Neutrophil (primary cell): Measurements from ENCODE around the gene SORCS2.

Experiments used
- H3K27ac ChIP-seq: fragments of 200-600 bp; sonication (generic); 2 replicates; pipeline ENCODE4 v1.5.1; 2016; ENCODE audit warnings: mild to moderate bottlenecking, moderate library complexity
- H3K27me3 ChIP-seq: fragments of 200-600 bp; sonication (generic); 2 replicates; pipeline ENCODE4 v1.6.0; 2016; ENCODE audit warnings: mild to moderate bottlenecking
- H3K36me3 ChIP-seq: fragments of 200-600 bp; sonication (generic); 2 replicates; pipeline ENCODE4 v1.5.1; 2017
- H3K4me1 ChIP-seq, 2 experiments: fragments of 200-600 bp in 1 of 2; sonication (generic) in 1 of 2; 1 replicate in 1 of 2; 2 replicates in 1 of 2; pipeline versions ENCODE4 v1.5.1 to v1.6.1; 2013 to 2016; ENCODE audit warnings: low read depth in 1 of 2, low read length in 1 of 2, mild to moderate bottlenecking in 1 of 2, moderate library complexity in 1 of 2; ENCODE audit not compliant: control insufficient read depth in 1 of 2, insufficient read depth in 1 of 2
- H3K4me3 ChIP-seq, 2 experiments: fragments of 200-600 bp in 1 of 2; sonication (generic) in 1 of 2; 1 replicate in 1 of 2; 2 replicates in 1 of 2; pipeline ENCODE4 v1.5.1; 2013 to 2016; ENCODE audit warnings: low read depth in 1 of 2, low read length in 1 of 2, mild to moderate bottlenecking in 1 of 2, moderate library complexity in 1 of 2
- H3K9me3 ChIP-seq: fragments of 200-600 bp; sonication (generic); 2 replicates; pipeline ENCODE4 v1.5.1; 2016
- CTCF ChIP-seq: fragments of 200-600 bp; sonication (generic); IDR thresholded peaks from 2 replicates; pipeline ENCODE4 v1.5.1; 2016; ENCODE audit warnings: antibody characterized with exemption

Gene SORCS2

GRCh38 chr4:7331682-7332000 is 139.3 kb downstream of the SORCS2 start:
- no peak for TF ChIP-seq CTCF
- Histone ChIP-seq H3K27me3 (no peaks in the 10 kb centered on the region), H3K4me3 (no peak overlapping the region), H3K36me3 (no peaks in the 10 kb centered on the region), H3K4me1 (no peaks in the 10 kb centered on the region), H3K27ac (no peak overlapping the region), H3K9me3 (no peaks in the 10 kb centered on the region)

GRCh38 chr4:7332216-7333023 is 140.1 kb downstream of the SORCS2 start:
- Histone ChIP-seq H3K9me3 (no peaks in the 10 kb centered on the region), H3K36me3 (no peaks in the 10 kb centered on the region), H3K4me1 (no peaks in the 10 kb centered on the region), H3K27me3 (no peaks in the 10 kb centered on the region), H3K4me3 (no peak overlapping the region), H3K27ac (no peak overlapping the region)
- no peak for TF ChIP-seq CTCF

GRCh38 chr4:7333024-7333780 is 140.9 kb downstream of the SORCS2 start:
- H3K4me3 ChIP-seq, result no peak overlapping the region
- no peaks in the 10 kb centered on the region for H3K36me3 ChIP-seq
- H3K27ac ChIP-seq, result no peak overlapping the region
- H3K9me3 ChIP-seq, result no peaks in the 10 kb centered on the region
- no peaks in the 10 kb centered on the region for H3K27me3 ChIP-seq
- H3K4me1 ChIP-seq, result no peaks in the 10 kb centered on the region
- no peak for TF ChIP-seq CTCF

- Histone ChIP-seq H3K27me3 (no peaks in the 10 kb centered on the region), H3K36me3 (no peaks in the 10 kb centered on the region), H3K27ac (no peak overlapping the region), H3K4me1 (no peaks in the 10 kb centered on the region), H3K9me3 (no peaks in the 10 kb centered on the region), H3K4me3 (no peak overlapping the region)
- no peak for TF ChIP-seq CTCF
Observed at GRCh38 chr4:7333801-7334421, 141.6 kb downstream of the SORCS2 start.

GRCh38 chr4:7334521-7335275 is 142.4 kb downstream of the SORCS2 start:
- Histone ChIP-seq H3K4me3 (no peak overlapping the region), H3K4me1 (no peaks in the 10 kb centered on the region), H3K27ac (no peak overlapping the region), H3K27me3 (no peaks in the 10 kb centered on the region), H3K36me3 (no peaks in the 10 kb centered on the region), H3K9me3 (no peaks in the 10 kb centered on the region)
- TF ChIP-seq CTCF, result no peak
